HEK293 (cell line): ENCODE data around the gene THRSP.
A peak's percentile ranks its signal among the peaks of the same experiment; 100 is the strongest.

ENCODE experiments used
- CTCF ChIA-PET: fragments of 350-600 bp; formaldehyde crosslinking; extraction: SDS; loops from one replicate; lab custom pipeline; 2021; ENCODE audit warnings: antibody characterized with exemption; lab: Yijun Ruan, JAX
- POLR2A ChIA-PET: fragments of 300-600 bp; formaldehyde crosslinking; extraction: SDS; loops from one replicate; lab custom pipeline; 2020; ENCODE audit warnings: antibody characterized with exemption, inconsistent platforms; lab: Yijun Ruan, JAX
- H3K27ac ChIP-seq: fragments of 200-500 bp; sonication (Bioruptor generic); 2 replicates; pipeline ENCODE4 v1.5.1; 2014; ENCODE audit warnings: low read depth, low read length, control low read depth, inconsistent platforms; ENCODE audit errors: extremely low read depth
- H3K36me3 ChIP-seq, 2 experiments: fragments of 200-500 bp in 1 of 2; sonication (Bioruptor generic) in 1 of 2; 1 replicate in 1 of 2; 2 replicates in 1 of 2; pipeline ENCODE4 v1.5.1; 2014 to 2017; ENCODE audit warnings: inconsistent platforms in 2 of 2, low read length in 2 of 2; ENCODE audit not compliant: control insufficient read depth in 2 of 2, insufficient read depth in 1 of 2
- H3K4me1 ChIP-seq: fragments of 200-500 bp; sonication (Bioruptor generic); 2 replicates; pipeline ENCODE4 v1.5.1; 2014; ENCODE audit warnings: mild to moderate bottlenecking, low read length, inconsistent platforms; ENCODE audit not compliant: control insufficient read depth, insufficient read depth
- H3K4me3 ChIP-seq: 2 replicates; pipeline ENCODE4 v1.5.1; 2011; ENCODE audit warnings: low read depth, mild to moderate bottlenecking, control low read depth, low read length, moderate library complexity
- H3K9me3 ChIP-seq: fragments of 200-500 bp; sonication (Bioruptor generic); 2 replicates; pipeline ENCODE4 v1.5.1; 2014; ENCODE audit warnings: low read depth, low read length, inconsistent platforms; ENCODE audit not compliant: control insufficient read depth, insufficient read depth
- PRDM10 ChIP-seq: fragments of 450-650 bp; formaldehyde crosslinking; IDR thresholded peaks from 2 replicates; pipeline ENCODE4 v1.5.1; 2016; ENCODE audit warnings: missing biosample characterization, missing genetic modification characterization
- REST ChIP-seq: fragments of 450-650 bp; formaldehyde crosslinking; IDR thresholded peaks from 2 replicates; pipeline ENCODE4 v1.5.1; 2016; ENCODE audit warnings: missing biosample characterization, missing genetic modification characterization
- SETDB1 ChIP-seq: IDR thresholded peaks from one replicate; pipeline ENCODE4 v1.6.1; 2017; ENCODE audit warnings: mild to moderate bottlenecking, low read length, moderate library complexity, mixed read lengths; ENCODE audit not compliant: insufficient read length
- SP7 ChIP-seq: fragments of 450-650 bp; formaldehyde crosslinking; IDR thresholded peaks from 2 replicates; pipeline ENCODE4 v1.5.1; 2016; ENCODE audit warnings: missing biosample characterization, missing genetic modification characterization
- ZBTB1 ChIP-seq: fragments of 450-650 bp; formaldehyde crosslinking; IDR thresholded peaks from 2 replicates; pipeline ENCODE4 v1.5.1; 2016; ENCODE audit warnings: missing biosample characterization, missing genetic modification characterization
- ZBTB17 ChIP-seq: fragments of 450-650 bp; formaldehyde crosslinking; IDR thresholded peaks from 2 replicates; pipeline ENCODE4 v1.5.1; 2016; ENCODE audit warnings: missing biosample characterization, missing genetic modification characterization
- ZBTB8A ChIP-seq: fragments of 450-650 bp; formaldehyde crosslinking; IDR thresholded peaks from 2 replicates; pipeline ENCODE4 v1.5.1; 2016; ENCODE audit warnings: missing biosample characterization, missing genetic modification characterization
- ZFP37 ChIP-seq: fragments of 450-650 bp; formaldehyde crosslinking; IDR thresholded peaks from 2 replicates; pipeline ENCODE4 v1.5.1; 2016; ENCODE audit warnings: missing biosample characterization, missing genetic modification characterization
- ZNF133 ChIP-seq: fragments of 450-650 bp; formaldehyde crosslinking; IDR thresholded peaks from 2 replicates; pipeline ENCODE4 v1.5.1; 2016; ENCODE audit warnings: missing biosample characterization, missing genetic modification characterization
- ZNF148 ChIP-seq: fragments of 450-650 bp; formaldehyde crosslinking; IDR thresholded peaks from 2 replicates; pipeline ENCODE4 v1.5.0; 2017; ENCODE audit warnings: missing biosample characterization, missing genetic modification characterization, borderline replicate concordance
- ZNF175 ChIP-seq: fragments of 450-650 bp; formaldehyde crosslinking; IDR thresholded peaks from 2 replicates; pipeline ENCODE4 v1.5.1; 2016; ENCODE audit warnings: missing biosample characterization, missing genetic modification characterization
- ZNF571 ChIP-seq: fragments of 450-650 bp; formaldehyde crosslinking; IDR thresholded peaks from 2 replicates; pipeline ENCODE4 v1.5.0; 2017; ENCODE audit warnings: missing biosample characterization, missing genetic modification characterization
- ZNF600 ChIP-seq: fragments of 450-650 bp; formaldehyde crosslinking; IDR thresholded peaks from 2 replicates; pipeline ENCODE4 v1.5.1; 2016; ENCODE audit warnings: missing biosample characterization, missing genetic modification characterization
- ZNF624 ChIP-seq: fragments of 450-650 bp; formaldehyde crosslinking; IDR thresholded peaks from 2 replicates; pipeline ENCODE4 v1.5.1; 2017; ENCODE audit warnings: missing biosample characterization, missing genetic modification characterization
- ZNF626 ChIP-seq: fragments of 450-650 bp; sonication (Bioruptor Pico); formaldehyde crosslinking; IDR thresholded peaks from 2 replicates; pipeline ENCODE4 v1.5.1; 2018; ENCODE audit warnings: missing biosample characterization, missing genetic modification characterization, inconsistent platforms
- ZNF664 ChIP-seq: fragments of 450-650 bp; formaldehyde crosslinking; IDR thresholded peaks from 2 replicates; pipeline ENCODE4 v1.5.1; 2016; ENCODE audit warnings: missing biosample characterization, missing genetic modification characterization
- ZNF701 ChIP-seq: fragments of 450-650 bp; formaldehyde crosslinking; IDR thresholded peaks from 2 replicates; pipeline ENCODE4 v1.5.1; 2016; ENCODE audit warnings: missing biosample characterization, missing genetic modification characterization
- ZNF777 ChIP-seq: fragments of 450-650 bp; formaldehyde crosslinking; IDR thresholded peaks from 2 replicates; pipeline ENCODE4 v1.5.1; 2017; ENCODE audit warnings: missing biosample characterization, missing genetic modification characterization, borderline replicate concordance

The THRSP gene

GRCh38 chr11:78019808-78020207 lies 43.9 kb upstream of the THRSP start (continued):
- TF ChIP-seq SP7 (tag by site-specific recombination) (peak; percentile 40; the same call in 1 of the 2 replicates), ZNF777 (tag by site-specific recombination) (no peak)

- Histone ChIP-seq H3K4me3 (no peak overlapping the region), H3K27ac (no peak overlapping the region), H3K36me3 (no peaks in the 10 kb centered on the region), H3K4me1 (peaks cover 4% of the 10 kb centered on the region; the same call in 1 of the 2 replicates), H3K9me3 (no peaks in the 10 kb centered on the region)
- ChIA-PET CTCF (interaction anchor here (0.6 to 1.0 kb wide), 2 partner anchors 19 to 26 kb away, joined by 5 to 8 read pairs; no protein-coding TSS in a partner anchor), POLR2A (no interaction called here)
- TF ChIP-seq ZBTB17: no peak
- TF ChIP-seq ZBTB1: no peak
- no peak for TF ChIP-seq ZNF664 (tag by site-specific recombination)
- no peak for TF ChIP-seq REST (tag by site-specific recombination)
Observed at GRCh38 chr11:78020246-78020645, 43.4 kb upstream of the THRSP start.

GRCh38 chr11:78021611-78022010 lies 42.0 kb upstream of the THRSP start:
- Histone ChIP-seq H3K9me3 (no peaks in the 10 kb centered on the region), H3K4me1 (peaks cover 4% of the 10 kb centered on the region; the same call in 1 of the 2 replicates), H3K36me3 (no peaks in the 10 kb centered on the region), H3K27ac (no peak overlapping the region), H3K4me3 (no peak overlapping the region)
- no peak for TF ChIP-seq ZNF148 (tag by site-specific recombination)
- TF ChIP-seq ZNF600 (tag by site-specific recombination): 0 out of 2 replicates have a peak, but pooled peaks have one; percentile 18
- POLR2A ChIA-PET: interaction anchor here (0.9 kb wide), 1 partner anchor 27 kb away, joined by 3 read pairs; no protein-coding TSS in a partner anchor
- CTCF ChIA-PET: interaction anchor here (1.5 kb wide), 1 partner anchor 25 kb away, joined by 3 read pairs; no protein-coding TSS in a partner anchor

GRCh38 chr11:78022397-78023396 lies 41.0 kb upstream of the THRSP start, which contains the start of gene KCTD14:
Gene KCTD14 (minus strand): TSS chr11:78023276. CDS start chr11:78023249, 27 bp downstream.
- Histone ChIP-seq H3K4me3 (peak within 1 kb of the TSS; percentile 30), H3K4me1 (peaks cover 4% of the 10 kb centered on the region; the same call in 1 of the 2 replicates), H3K36me3 (no peaks in the 10 kb centered on the region), H3K9me3 (no peaks in the 10 kb centered on the region), H3K27ac (no peak within 1 kb of the TSS)
- POLR2A ChIA-PET: no interaction called here
- CTCF ChIA-PET: no interaction called here
- no peak for TF ChIP-seq ZNF571 (tag by site-specific recombination)
- TF ChIP-seq ZNF624 (tag by site-specific recombination): no peak
- TF ChIP-seq ZBTB8A (tag by site-specific recombination): no peak
- no peak for TF ChIP-seq SETDB1
- no peak for TF ChIP-seq ZNF175 (tag by site-specific recombination)
- TF ChIP-seq ZNF626 (tag by site-specific recombination): no peak
- TF ChIP-seq ZFP37 (tag by site-specific recombination): no peak
- TF ChIP-seq PRDM10 (tag by site-specific recombination): no peak
- TF ChIP-seq ZNF701 (tag by site-specific recombination): no peak
- TF ChIP-seq ZNF133 (tag by site-specific recombination): no peak
